Liver (tissue), 3 donors: ENCODE measurements around the gene BRD9.

Source experiments
- HNF4A ChIP-seq, 2 donors: conservative IDR thresholded peaks; 2 replicates each; pipeline ENCODE4 v1.6.1; 2016; ENCODE audit warnings: antibody characterized with exemption in 2 of 2, mild to moderate bottlenecking in 2 of 2
- RAD21 ChIP-seq, 2 donors: IDR thresholded peaks; 2 replicates each; pipeline ENCODE4 v1.6.1; 2016; ENCODE audit warnings: antibody characterized with exemption in 2 of 2, mild to moderate bottlenecking in 2 of 2
- SP1 ChIP-seq: IDR thresholded peaks from 2 replicates; pipeline ENCODE4 v1.6.1; 2018; ENCODE audit warnings: antibody characterized with exemption, mild to moderate bottlenecking
- TAF1 ChIP-seq: conservative IDR thresholded peaks from 2 replicates; pipeline ENCODE4 v1.6.1; 2016; ENCODE audit warnings: antibody characterized with exemption, mild to moderate bottlenecking
- YY1 ChIP-seq: IDR thresholded peaks from 2 replicates; pipeline ENCODE4 v1.6.1; 2016; ENCODE audit warnings: antibody characterized with exemption, mild to moderate bottlenecking
- TF ChIP-seq, protein P1 (sequence below): fragments of 150-350 bp; IDR thresholded peaks from 2 replicates; pipeline ENCODE4 v1.5.1; 2017; ENCODE audit warnings: improper control_type of control experiment, low read depth, low read length; ENCODE audit not compliant: missing input control
- TF ChIP-seq, protein P2 (sequence below): IDR thresholded peaks from 2 replicates; pipeline ENCODE4 v1.6.1; 2016; ENCODE audit warnings: antibody characterized with exemption
- TF ChIP-seq, protein P3 (sequence below): IDR thresholded peaks from 2 replicates; pipeline ENCODE4 v1.6.1; 2016; ENCODE audit warnings: antibody characterized with exemption, mild to moderate bottlenecking
- donor health status: healthy.
- donor health status: healthy.

DNA sequence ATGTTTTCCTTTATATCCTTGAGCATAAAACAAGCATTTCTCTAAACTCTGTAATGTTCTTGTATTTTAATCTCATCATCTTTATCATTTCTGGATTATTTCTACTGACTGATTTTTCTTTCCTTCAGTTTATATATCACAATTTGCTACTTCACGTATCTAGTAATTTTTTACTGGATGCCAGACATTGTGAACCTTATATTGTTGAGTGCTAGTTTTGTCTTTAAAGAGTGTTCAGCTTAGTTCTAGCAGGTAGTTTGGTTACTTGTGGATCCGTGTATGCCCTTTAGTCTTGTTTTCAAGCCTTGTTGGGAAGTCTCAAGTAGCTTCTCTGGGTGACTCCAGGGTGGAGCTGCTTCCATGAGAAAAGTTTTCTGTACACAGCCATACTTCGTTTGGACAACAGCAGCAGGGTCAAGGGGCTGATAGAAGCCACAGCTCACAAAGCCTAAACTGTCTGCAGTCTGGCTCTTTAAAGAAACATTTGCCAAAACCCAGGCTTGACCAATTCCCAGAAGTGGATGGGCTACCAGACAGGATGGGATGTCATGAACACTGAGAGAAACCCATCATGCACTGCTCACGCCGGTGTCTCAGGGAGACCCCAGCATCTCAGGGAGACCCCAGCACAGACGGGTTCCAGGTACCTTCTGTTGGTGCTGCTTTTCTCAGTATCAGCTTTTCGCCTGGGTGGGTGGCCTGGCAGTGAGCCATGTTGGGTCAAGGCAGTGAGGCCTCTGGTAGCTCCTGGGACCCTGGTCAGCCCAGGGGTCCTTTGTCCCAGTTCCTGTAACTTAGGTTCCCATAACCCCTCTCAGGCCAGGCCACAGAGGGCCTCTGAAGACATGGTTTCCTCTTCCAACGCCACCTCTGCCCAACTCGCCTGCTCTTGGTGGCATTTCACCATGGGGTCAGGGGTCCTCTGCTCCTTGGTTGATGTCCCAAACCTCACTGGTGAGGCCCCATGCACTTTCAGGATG is 29.1 kb upstream of the BRD9 start:
- TF ChIP-seq, protein P1, sequence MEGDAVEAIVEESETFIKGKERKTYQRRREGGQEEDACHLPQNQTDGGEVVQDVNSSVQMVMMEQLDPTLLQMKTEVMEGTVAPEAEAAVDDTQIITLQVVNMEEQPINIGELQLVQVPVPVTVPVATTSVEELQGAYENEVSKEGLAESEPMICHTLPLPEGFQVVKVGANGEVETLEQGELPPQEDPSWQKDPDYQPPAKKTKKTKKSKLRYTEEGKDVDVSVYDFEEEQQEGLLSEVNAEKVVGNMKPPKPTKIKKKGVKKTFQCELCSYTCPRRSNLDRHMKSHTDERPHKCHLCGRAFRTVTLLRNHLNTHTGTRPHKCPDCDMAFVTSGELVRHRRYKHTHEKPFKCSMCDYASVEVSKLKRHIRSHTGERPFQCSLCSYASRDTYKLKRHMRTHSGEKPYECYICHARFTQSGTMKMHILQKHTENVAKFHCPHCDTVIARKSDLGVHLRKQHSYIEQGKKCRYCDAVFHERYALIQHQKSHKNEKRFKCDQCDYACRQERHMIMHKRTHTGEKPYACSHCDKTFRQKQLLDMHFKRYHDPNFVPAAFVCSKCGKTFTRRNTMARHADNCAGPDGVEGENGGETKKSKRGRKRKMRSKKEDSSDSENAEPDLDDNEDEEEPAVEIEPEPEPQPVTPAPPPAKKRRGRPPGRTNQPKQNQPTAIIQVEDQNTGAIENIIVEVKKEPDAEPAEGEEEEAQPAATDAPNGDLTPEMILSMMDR: no peak
- TF ChIP-seq RAD21 (IDR thresholded peaks at IDR 0.05) (no peak), TAF1 (no peak), HNF4A (conservative IDR thresholded peaks at IDR 0.05) (no peak), SP1 (no peak), YY1 (no peak)
- TF ChIP-seq, protein P2, sequence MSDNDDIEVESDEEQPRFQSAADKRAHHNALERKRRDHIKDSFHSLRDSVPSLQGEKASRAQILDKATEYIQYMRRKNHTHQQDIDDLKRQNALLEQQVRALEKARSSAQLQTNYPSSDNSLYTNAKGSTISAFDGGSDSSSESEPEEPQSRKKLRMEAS: no peak
- TF ChIP-seq, protein P3, sequence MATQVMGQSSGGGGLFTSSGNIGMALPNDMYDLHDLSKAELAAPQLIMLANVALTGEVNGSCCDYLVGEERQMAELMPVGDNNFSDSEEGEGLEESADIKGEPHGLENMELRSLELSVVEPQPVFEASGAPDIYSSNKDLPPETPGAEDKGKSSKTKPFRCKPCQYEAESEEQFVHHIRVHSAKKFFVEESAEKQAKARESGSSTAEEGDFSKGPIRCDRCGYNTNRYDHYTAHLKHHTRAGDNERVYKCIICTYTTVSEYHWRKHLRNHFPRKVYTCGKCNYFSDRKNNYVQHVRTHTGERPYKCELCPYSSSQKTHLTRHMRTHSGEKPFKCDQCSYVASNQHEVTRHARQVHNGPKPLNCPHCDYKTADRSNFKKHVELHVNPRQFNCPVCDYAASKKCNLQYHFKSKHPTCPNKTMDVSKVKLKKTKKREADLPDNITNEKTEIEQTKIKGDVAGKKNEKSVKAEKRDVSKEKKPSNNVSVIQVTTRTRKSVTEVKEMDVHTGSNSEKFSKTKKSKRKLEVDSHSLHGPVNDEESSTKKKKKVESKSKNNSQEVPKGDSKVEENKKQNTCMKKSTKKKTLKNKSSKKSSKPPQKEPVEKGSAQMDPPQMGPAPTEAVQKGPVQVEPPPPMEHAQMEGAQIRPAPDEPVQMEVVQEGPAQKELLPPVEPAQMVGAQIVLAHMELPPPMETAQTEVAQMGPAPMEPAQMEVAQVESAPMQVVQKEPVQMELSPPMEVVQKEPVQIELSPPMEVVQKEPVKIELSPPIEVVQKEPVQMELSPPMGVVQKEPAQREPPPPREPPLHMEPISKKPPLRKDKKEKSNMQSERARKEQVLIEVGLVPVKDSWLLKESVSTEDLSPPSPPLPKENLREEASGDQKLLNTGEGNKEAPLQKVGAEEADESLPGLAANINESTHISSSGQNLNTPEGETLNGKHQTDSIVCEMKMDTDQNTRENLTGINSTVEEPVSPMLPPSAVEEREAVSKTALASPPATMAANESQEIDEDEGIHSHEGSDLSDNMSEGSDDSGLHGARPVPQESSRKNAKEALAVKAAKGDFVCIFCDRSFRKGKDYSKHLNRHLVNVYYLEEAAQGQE: no peak
